ENCODE data around the gene EFR3B. TPM values are rescaled to one million over a fixed set of nuclear protein-coding genes. Genes with fewer than 3 reads are reported as not detected.

Gene EFR3B
- total RNA-seq, 1 experiment from 2014 or later, result 7.0 TPM

- H3K79me2 ChIP-seq (ENCODE audit: insufficient read depth, low read length), result no peaks in the 10 kb centered on the region
- no peak overlapping the region for H4K8ac ChIP-seq (replicated peaks; ENCODE audit: insufficient read length, low read depth, low read length)
- TF ChIP-seq, protein P1, sequence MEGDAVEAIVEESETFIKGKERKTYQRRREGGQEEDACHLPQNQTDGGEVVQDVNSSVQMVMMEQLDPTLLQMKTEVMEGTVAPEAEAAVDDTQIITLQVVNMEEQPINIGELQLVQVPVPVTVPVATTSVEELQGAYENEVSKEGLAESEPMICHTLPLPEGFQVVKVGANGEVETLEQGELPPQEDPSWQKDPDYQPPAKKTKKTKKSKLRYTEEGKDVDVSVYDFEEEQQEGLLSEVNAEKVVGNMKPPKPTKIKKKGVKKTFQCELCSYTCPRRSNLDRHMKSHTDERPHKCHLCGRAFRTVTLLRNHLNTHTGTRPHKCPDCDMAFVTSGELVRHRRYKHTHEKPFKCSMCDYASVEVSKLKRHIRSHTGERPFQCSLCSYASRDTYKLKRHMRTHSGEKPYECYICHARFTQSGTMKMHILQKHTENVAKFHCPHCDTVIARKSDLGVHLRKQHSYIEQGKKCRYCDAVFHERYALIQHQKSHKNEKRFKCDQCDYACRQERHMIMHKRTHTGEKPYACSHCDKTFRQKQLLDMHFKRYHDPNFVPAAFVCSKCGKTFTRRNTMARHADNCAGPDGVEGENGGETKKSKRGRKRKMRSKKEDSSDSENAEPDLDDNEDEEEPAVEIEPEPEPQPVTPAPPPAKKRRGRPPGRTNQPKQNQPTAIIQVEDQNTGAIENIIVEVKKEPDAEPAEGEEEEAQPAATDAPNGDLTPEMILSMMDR (conservative IDR thresholded peaks at IDR 0.05), result no peak
- peaks cover 1% of the 10 kb centered on the region; the same call in 1 of the 2 replicates for H3K27me3 Mint-ChIP-seq (ENCODE audit: low read depth)
- H3K27ac Mint-ChIP-seq, result no peak overlapping the region; a peak in 2 of 7 replicates
- H2BK120ac ChIP-seq (ENCODE audit: low read depth, low read length, poor library complexity, severe bottlenecking), result no peak overlapping the region
- no peaks in the 10 kb centered on the region for H3K9me3 ChIP-seq (ENCODE audit: control insufficient read depth, low read depth, low read length)
- H3K79me1 ChIP-seq (ENCODE audit: insufficient read depth, low read depth, low read length, poor library complexity, severe bottlenecking), result no peaks in the 10 kb centered on the region
- no peak overlapping the region for H2BK12ac ChIP-seq (ENCODE audit: insufficient read length, low read depth, low read length)
- peaks cover 0 to 6% (median 0%) of the 10 kb centered on the region in 3 experiments; a peak in 1 of 7 replicates for H3K36me3 Mint-ChIP-seq (ENCODE audit: insufficient read depth in 1 of 3, low read depth in 3 of 3)
- H3K4me2 ChIP-seq (ENCODE audit: insufficient read depth, insufficient read length, low read length), result no peak overlapping the region
- no peak overlapping the region for H2AK5ac ChIP-seq (ENCODE audit: insufficient read length, low read length)
- no peak overlapping the region for H3K18ac ChIP-seq (ENCODE audit: insufficient read length, low read depth, low read length)
- no peaks in the 10 kb centered on the region for H3K27me3 ChIP-seq (ENCODE audit: insufficient read depth, low read length)
- H2AFZ ChIP-seq (ENCODE audit: low read length), result no peak overlapping the region
- no peaks in the 10 kb centered on the region; a peak in 1 of 5 replicates for H3K9me3 Mint-ChIP-seq
- no peaks in the 10 kb centered on the region for H3K23me2 ChIP-seq (ENCODE audit: insufficient read length, low read depth, low read length, poor library complexity, severe bottlenecking)
- H3K4me1 Mint-ChIP-seq, result peaks cover 4 to 25% of the 10 kb centered on the region in 2 experiments
- no peak overlapping the region for H3T11ph ChIP-seq (ENCODE audit: low read length)
- H3K27ac ChIP-seq (ENCODE audit: insufficient read length, low read depth, low read length), result no peak overlapping the region
- H3K14ac ChIP-seq (ENCODE audit: insufficient read depth, low read length), result no peak overlapping the region
- no peak overlapping the region for H3K4me3 Mint-ChIP-seq
- no peak overlapping the region for H3K56ac ChIP-seq (ENCODE audit: insufficient read length, low read depth, low read length)
- no peaks in the 10 kb centered on the region for H4K20me1 ChIP-seq (ENCODE audit: control insufficient read depth, insufficient read depth, insufficient read length)
- no peak overlapping the region for H3K23ac ChIP-seq (ENCODE audit: insufficient read length, low read depth, low read length)
- no peak overlapping the region for H2BK15ac ChIP-seq (ENCODE audit: low read depth, low read length)
- no peak overlapping the region for H4K91ac ChIP-seq (ENCODE audit: insufficient read length, low read depth, low read length)
- no peak for DNase-seq
- H3K4me1 ChIP-seq (ENCODE audit: insufficient read depth, low read length), result no peaks in the 10 kb centered on the region
- no CpG with 5 or more reads among the region's 5 CpGs for WGBS (ENCODE audit: extremely low coverage, insufficient read length, low lambda C conversion rate)
- no peak overlapping the region for H4K5ac ChIP-seq (ENCODE audit: insufficient read length, low read depth, low read length)
- H3K4ac ChIP-seq (ENCODE audit: low read depth, low read length), result no peak overlapping the region
- H3K9ac ChIP-seq (ENCODE audit: extremely low read depth, insufficient read length, low read length), result no peak overlapping the region
- H2BK5ac ChIP-seq (ENCODE audit: insufficient read length, low read length), result no peak overlapping the region
- H2BK20ac ChIP-seq (ENCODE audit: low read depth, low read length, poor library complexity, severe bottlenecking), result no peak overlapping the region
Measured at GRCh38 chr2:25068217-25068616, 26.3 kb downstream of the EFR3B start.
